HL-60 (cell line): ENCODE measurements around the gene CALN1.

Experiments
- DNase-seq, 2 experiments: peaks; one replicate each; pipeline ENCODE4 v3.0.0-alpha.2; 2010 to 2020; ENCODE audit warnings: low read depth in 1 of 2, low spot score in 1 of 2
- H3K27ac ChIP-seq: fragments of 250-450 bp; sonication (Bioruptor Pico); replicated peaks from 2 replicates; pipeline ENCODE4 v1.5.1; 2020; ENCODE audit warnings: mild to moderate bottlenecking, moderate library complexity
- H3K27me3 ChIP-seq: fragments of 250-450 bp; sonication (Bioruptor Pico); 2 replicates; pipeline ENCODE4 v1.5.1; 2021; ENCODE audit warnings: mild to moderate bottlenecking, moderate library complexity; ENCODE audit not compliant: insufficient read depth, poor library complexity, severe bottlenecking
- H3K4me3 ChIP-seq: replicated peaks from 2 replicates; pipeline ENCODE4 v1.5.1; 2011; ENCODE audit warnings: mild to moderate bottlenecking, control low read depth, low read length; ENCODE audit not compliant: insufficient read depth
- CTCF ChIP-seq: IDR thresholded peaks from one replicate; pipeline ENCODE4 v1.5.1; 2011; ENCODE audit warnings: low read length, control low read depth, inconsistent platforms; ENCODE audit not compliant: insufficient read depth
- GABPA ChIP-seq: IDR thresholded peaks from 2 replicates; pipeline ENCODE4 v1.6.1; 2012; ENCODE audit warnings: low read depth
- POLR2AphosphoS5 ChIP-seq: IDR thresholded peaks from 2 replicates; pipeline ENCODE4 v1.6.1; 2012; ENCODE audit warnings: low read depth
- REST ChIP-seq: IDR thresholded peaks from 2 replicates; pipeline ENCODE4 v1.6.1; 2012; ENCODE audit warnings: low read depth; ENCODE audit not compliant: insufficient replicate concordance
- SPI1 ChIP-seq: IDR thresholded peaks from 2 replicates; pipeline ENCODE4 v1.6.1; 2012; ENCODE audit warnings: low read depth, mild to moderate bottlenecking, borderline replicate concordance

CALN1 gene

GRCh38 chr7:72286519-72286918 is 125.6 kb downstream of the CALN1 start:
- H3K27me3 ChIP-seq = no peaks in the 10 kb centered on the region
- DNase-seq = no peak
- no peak overlapping the region for H3K4me3 ChIP-seq
- no peak overlapping the region for H3K27ac ChIP-seq
- TF ChIP-seq REST = no peak
- no peak for TF ChIP-seq SPI1
- no peak for TF ChIP-seq GABPA
- no peak for TF ChIP-seq POLR2AphosphoS5
- no peak for TF ChIP-seq CTCF

- no peak overlapping the region for H3K27ac ChIP-seq
- DNase-seq = no peak
- H3K4me3 ChIP-seq = no peak overlapping the region
- H3K27me3 ChIP-seq = no peaks in the 10 kb centered on the region
- TF ChIP-seq SPI1 = no peak
- no peak for TF ChIP-seq POLR2AphosphoS5
- TF ChIP-seq CTCF = no peak
- no peak for TF ChIP-seq GABPA
- no peak for TF ChIP-seq REST
Measured at GRCh38 chr7:72283309-72283708, 128.8 kb downstream of the CALN1 start.

GRCh38 chr7:72281308-72281707 is 130.8 kb downstream of the CALN1 start:
- H3K27me3 ChIP-seq = no peaks in the 10 kb centered on the region
- no peak overlapping the region for H3K27ac ChIP-seq
- TF ChIP-seq GABPA (no peak), REST (no peak), POLR2AphosphoS5 (no peak), SPI1 (no peak), CTCF (no peak)
- no peak for DNase-seq
- H3K4me3 ChIP-seq = no peak overlapping the region
